ENCODE data around the gene AKNA. TPM values are rescaled to one million over a fixed set of nuclear protein-coding genes. Genes with fewer than 3 reads are reported as not detected.

AKNA gene
- total RNA-seq, 1 donor from 2014 or later: 43.1 TPM

DNA sequence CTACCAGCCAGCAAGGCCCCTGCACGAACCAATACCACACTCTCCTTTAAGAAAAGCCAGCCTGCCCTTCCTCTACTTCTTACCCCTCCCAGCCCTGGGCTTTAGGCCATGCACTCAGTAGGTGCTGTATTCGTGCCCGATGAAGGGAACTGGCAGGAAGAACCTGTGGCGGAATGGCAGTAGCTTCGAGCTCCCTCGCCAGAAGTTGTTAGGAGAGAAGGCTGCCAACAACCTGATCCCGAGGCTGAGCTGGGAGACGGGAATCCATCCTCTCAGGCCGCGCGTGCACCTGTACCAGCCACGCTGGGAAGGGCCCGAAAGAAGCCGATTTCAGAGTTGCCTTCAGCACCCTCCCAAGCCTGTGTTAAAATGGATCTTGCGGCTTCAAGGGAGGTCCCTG lies 45.3 kb upstream of the AKNA start:
- no peak for DNase-seq (ENCODE audit: low spot score)
- no peaks in the 10 kb centered on the region for H3K9me3 Mint-ChIP-seq (ENCODE audit: low read depth)
- H3K4me3 Mint-ChIP-seq (ENCODE audit: unreplicated experiment): no peak overlapping the region
- H3K27ac Mint-ChIP-seq (ENCODE audit: unreplicated experiment): no peak overlapping the region
- TF ChIP-seq, protein P1, sequence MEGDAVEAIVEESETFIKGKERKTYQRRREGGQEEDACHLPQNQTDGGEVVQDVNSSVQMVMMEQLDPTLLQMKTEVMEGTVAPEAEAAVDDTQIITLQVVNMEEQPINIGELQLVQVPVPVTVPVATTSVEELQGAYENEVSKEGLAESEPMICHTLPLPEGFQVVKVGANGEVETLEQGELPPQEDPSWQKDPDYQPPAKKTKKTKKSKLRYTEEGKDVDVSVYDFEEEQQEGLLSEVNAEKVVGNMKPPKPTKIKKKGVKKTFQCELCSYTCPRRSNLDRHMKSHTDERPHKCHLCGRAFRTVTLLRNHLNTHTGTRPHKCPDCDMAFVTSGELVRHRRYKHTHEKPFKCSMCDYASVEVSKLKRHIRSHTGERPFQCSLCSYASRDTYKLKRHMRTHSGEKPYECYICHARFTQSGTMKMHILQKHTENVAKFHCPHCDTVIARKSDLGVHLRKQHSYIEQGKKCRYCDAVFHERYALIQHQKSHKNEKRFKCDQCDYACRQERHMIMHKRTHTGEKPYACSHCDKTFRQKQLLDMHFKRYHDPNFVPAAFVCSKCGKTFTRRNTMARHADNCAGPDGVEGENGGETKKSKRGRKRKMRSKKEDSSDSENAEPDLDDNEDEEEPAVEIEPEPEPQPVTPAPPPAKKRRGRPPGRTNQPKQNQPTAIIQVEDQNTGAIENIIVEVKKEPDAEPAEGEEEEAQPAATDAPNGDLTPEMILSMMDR (IDR thresholded peaks at IDR 0.05): no peak
- H3K4me1 Mint-ChIP-seq (ENCODE audit: low read depth): no peaks in the 10 kb centered on the region
- H3K36me3 Mint-ChIP-seq (ENCODE audit: low read depth): no peaks in the 10 kb centered on the region
- no peaks in the 10 kb centered on the region for H3K27me3 Mint-ChIP-seq (ENCODE audit: low read depth)

DNA sequence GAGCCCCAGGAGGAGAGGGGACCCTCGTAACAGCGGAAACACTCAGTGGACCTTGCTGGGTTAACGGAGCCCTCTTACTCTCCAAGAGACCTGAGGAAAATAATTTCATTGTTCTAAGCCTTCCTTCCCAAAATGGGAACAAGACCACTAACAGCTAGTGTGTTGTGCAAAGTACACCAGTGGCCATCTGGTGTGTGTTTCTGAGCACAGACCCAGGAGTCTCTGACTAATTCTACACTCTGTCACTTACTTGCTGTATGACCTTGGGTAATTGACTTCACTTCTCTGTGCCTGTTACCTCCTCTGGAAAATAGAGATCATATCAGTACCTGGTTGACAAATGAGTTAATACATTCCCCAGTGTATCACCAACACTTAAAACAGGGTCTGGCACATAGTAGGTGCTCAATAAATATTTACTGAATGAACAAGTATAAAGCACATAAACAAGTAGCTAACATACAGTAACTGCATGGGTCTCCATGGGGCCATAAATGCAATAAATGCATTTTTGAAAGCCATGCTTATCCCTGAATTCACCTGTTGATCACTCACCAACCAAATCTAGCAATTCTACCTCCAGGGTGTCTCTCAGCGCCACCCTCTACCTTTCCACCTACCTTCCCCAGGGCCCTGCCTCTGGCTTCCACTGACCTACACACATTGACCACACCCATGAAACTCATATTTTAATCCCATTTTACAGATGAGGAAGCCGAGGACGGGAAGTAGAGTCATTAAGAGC lies 44.7 kb upstream of the AKNA start:
- TF ChIP-seq, protein P1 (IDR thresholded peaks at IDR 0.05): no peak
- Mint-ChIP-seq H3K9me3 (ENCODE audit: low read depth) (no peaks in the 10 kb centered on the region), H3K36me3 (ENCODE audit: low read depth) (no peaks in the 10 kb centered on the region), H3K4me1 (ENCODE audit: low read depth) (peaks cover under 1% of the 10 kb centered on the region), H3K27me3 (ENCODE audit: low read depth) (no peaks in the 10 kb centered on the region), H3K4me3 (ENCODE audit: unreplicated experiment) (no peak overlapping the region), H3K27ac (ENCODE audit: unreplicated experiment) (no peak overlapping the region)
- no peak for DNase-seq (ENCODE audit: low spot score)

DNA sequence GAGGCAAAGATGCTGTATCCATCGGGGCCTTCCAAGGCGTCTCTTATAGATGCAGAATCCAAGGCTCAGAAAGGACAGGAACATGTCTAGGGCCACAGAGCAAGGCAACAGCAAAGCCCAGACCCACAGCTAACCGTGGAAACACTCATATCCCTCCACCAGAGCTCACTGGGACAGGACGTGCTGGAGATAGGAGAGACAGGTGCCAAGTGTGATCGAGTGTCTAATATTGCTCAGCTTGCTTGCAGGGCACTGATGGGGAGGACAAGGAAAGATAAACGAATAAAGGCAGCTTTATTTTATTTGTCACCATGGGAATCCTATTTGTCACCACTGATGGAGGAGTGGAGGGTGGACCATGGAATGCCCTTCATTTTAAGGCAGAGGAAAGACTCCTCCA lies 44.0 kb upstream of the AKNA start:
- H3K9me3 Mint-ChIP-seq (ENCODE audit: low read depth): no peaks in the 10 kb centered on the region
- H3K4me1 Mint-ChIP-seq (ENCODE audit: low read depth): peaks cover 5% of the 10 kb centered on the region
- no peak overlapping the region for H3K27ac Mint-ChIP-seq (ENCODE audit: unreplicated experiment)
- no peak overlapping the region for H3K4me3 Mint-ChIP-seq (ENCODE audit: unreplicated experiment)
- TF ChIP-seq, protein P1 (IDR thresholded peaks at IDR 0.05): no peak
- H3K27me3 Mint-ChIP-seq (ENCODE audit: low read depth): no peaks in the 10 kb centered on the region
- DNase-seq (ENCODE audit: low spot score): no peak
- H3K36me3 Mint-ChIP-seq (ENCODE audit: low read depth): no peaks in the 10 kb centered on the region

DNA sequence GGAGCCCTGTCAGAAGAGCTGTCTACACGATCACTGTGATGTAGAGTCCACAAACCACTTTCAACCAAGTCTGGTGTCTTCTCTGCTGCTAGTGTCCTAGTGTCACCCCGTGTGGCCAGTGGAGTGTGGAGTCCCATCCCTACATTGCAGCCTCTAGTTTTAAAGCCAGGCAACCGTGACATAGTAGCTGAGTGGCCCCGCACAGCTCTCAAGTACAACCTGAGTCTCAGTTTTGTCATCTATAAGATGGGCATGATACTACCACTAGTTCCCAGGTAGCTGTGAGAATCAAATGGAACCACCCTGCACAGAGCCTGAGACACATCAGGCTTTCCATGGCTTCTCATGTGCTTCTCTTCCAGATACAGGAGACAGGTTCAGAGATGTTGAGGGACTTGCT lies 43.2 kb upstream of the AKNA start:
- Mint-ChIP-seq H3K4me3 (ENCODE audit: unreplicated experiment) (no peak overlapping the region), H3K4me1 (ENCODE audit: low read depth) (peaks cover 5% of the 10 kb centered on the region), H3K36me3 (ENCODE audit: low read depth) (no peaks in the 10 kb centered on the region), H3K27me3 (ENCODE audit: low read depth) (no peaks in the 10 kb centered on the region), H3K9me3 (ENCODE audit: low read depth) (no peaks in the 10 kb centered on the region), H3K27ac (ENCODE audit: unreplicated experiment) (no peak overlapping the region)
- DNase-seq (ENCODE audit: low spot score): no peak
- TF ChIP-seq, protein P1 (IDR thresholded peaks at IDR 0.05): no peak

DNA sequence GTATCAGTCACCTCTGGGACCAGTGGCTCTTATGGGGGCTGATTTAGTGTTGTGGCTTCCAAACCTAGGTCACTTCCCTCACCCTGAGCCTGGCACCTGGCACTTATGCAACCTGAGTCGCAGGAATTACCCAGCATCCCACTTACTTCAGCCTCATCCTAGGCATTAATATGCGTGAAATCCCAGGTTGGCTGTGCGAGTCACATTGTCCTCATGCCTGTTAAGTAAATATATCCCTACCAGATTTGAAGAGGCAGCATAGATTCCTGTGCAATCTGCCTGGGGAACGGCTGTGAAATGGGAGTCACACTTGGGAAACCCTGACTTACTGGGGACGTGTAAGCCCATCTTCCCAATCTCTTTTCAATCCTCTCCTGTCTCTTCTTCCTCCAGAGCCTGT lies 42.7 kb upstream of the AKNA start:
- no peak overlapping the region for H3K4me3 Mint-ChIP-seq (ENCODE audit: unreplicated experiment)
- H3K36me3 Mint-ChIP-seq (ENCODE audit: low read depth): no peaks in the 10 kb centered on the region
- peaks cover 5% of the 10 kb centered on the region for H3K4me1 Mint-ChIP-seq (ENCODE audit: low read depth)
- no peaks in the 10 kb centered on the region for H3K9me3 Mint-ChIP-seq (ENCODE audit: low read depth)
- TF ChIP-seq, protein P1 (IDR thresholded peaks at IDR 0.05): no peak
- no peak for DNase-seq (ENCODE audit: low spot score)
- H3K27me3 Mint-ChIP-seq (ENCODE audit: low read depth): no peaks in the 10 kb centered on the region
- no peak overlapping the region for H3K27ac Mint-ChIP-seq (ENCODE audit: unreplicated experiment)

All from chondrocyte (in vitro differentiated cells).